PC-9 (cell line): ENCODE data around the gene VAPB.

Source experiments
- CTCF ChIP-seq: fragments of 200-600 bp; sonication (generic); conservative IDR thresholded peaks from 2 replicates; pipeline ENCODE4 v1.6.1; 2017; ENCODE audit warnings: mixed run types, antibody characterized with exemption, mild to moderate bottlenecking, moderate library complexity
- EZH2 ChIP-seq: fragments of 200-600 bp; sonication (generic); IDR thresholded peaks from 2 replicates; pipeline ENCODE4 v1.8.0; 2017; ENCODE audit warnings: antibody characterized with exemption, low read depth

DNA sequence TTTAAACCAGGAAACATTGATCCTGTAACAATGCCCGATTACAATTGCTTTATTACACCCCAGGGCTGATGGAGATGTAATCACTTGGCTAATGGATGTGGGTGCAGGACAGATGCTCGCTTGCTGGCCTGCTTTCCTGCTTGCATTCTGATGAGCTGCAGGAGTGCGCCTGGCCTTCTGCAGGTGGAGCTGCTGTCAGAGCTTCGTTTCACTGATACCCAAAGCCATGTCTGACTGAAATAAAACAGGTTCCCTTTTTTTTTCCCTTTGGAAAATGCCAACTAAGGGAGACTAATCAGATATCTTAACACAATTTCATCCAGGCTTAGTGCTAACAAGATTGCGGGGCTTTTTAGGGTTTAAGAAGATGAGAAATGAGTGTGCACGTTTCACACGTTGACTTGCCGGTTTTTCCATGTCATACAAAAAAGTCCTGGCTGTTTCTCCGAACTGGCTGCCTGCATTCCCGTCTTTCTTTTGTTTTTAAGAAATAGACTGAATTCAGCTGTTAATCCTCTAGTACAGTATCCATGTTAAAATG, 60.7 kb downstream of the VAPB start:
- no peak for TF ChIP-seq EZH2
- no peak for TF ChIP-seq CTCF
